K562 (cell line): ENCODE data around the gene ITPR2. TPM values are rescaled to one million over a fixed set of nuclear protein-coding genes. Genes with fewer than 3 reads are reported as not detected.

Source experiments
- ATAC-seq: fragments of 200-7000 bp; cut with Tn5 transposase; 3 replicates; pipeline ENCODE4 v1.9.1; 2020; ENCODE audit warnings: moderate library complexity
- BruUV-seq: library from RNA; stranded (reverse); fragments of 400-500 nt; replicated peaks from 2 replicates; lab custom pipeline; 2021; lab: Mats Ljungman, UMichigan
- CTCF ChIA-PET: fragments of 300-600 bp; formaldehyde crosslinking; extraction: SDS; loops from one replicate; lab custom pipeline; 2021; ENCODE audit warnings: low intra/inter-chr PET ratio; lab: Yijun Ruan, JAX
- POLR2A ChIA-PET: fragments of 300-600, 350-650 bp; sonication (Branson Sonifier 250); formaldehyde crosslinking; extraction: SDS; loops from one replicate; lab custom pipeline; 2021; ENCODE audit warnings: antibody characterized with exemption, inconsistent platforms; lab: Yijun Ruan, JAX
- DNase-seq, 4 experiments: peaks; one replicate each; pipeline versions ENCODE4 v3.0.0 to v3.0.0-alpha.2; 2011 to 2018; ENCODE audit warnings: low spot score in 3 of 4, mixed read lengths in 3 of 4; ENCODE audit errors: extremely low read depth in 1 of 4
- FAIRE-seq: peaks from 2 replicates; lab custom pipeline; 2011; peaks lifted over from hg19 to GRCh38; lab: Jason Lieb, UNC
- H2AFZ ChIP-seq: 2 replicates; pipeline ENCODE4 v1.6.0; 2011; ENCODE audit warnings: low read depth, low read length, control low read depth, inconsistent platforms
- H3K27ac ChIP-seq: fragments of 200-600 bp; 3 replicates; pipeline ENCODE4 v1.8.0; 2011; ENCODE audit warnings: low read depth, mild to moderate bottlenecking, control low read depth, inconsistent platforms, low read length, moderate library complexity, mixed read lengths; ENCODE audit errors: extremely low read depth
- H3K27me3 ChIP-seq, 2 experiments: fragments of 300-600 bp in 1 of 2; 2 replicates in 1 of 2; 3 replicates in 1 of 2; pipeline versions ENCODE4 v1.6.0 to v1.8.0; 2011; ENCODE audit warnings: inconsistent platforms in 2 of 2, low read length in 2 of 2, mild to moderate bottlenecking in 1 of 2, mixed read lengths in 1 of 2, moderate library complexity in 1 of 2; ENCODE audit not compliant: control insufficient read depth in 2 of 2, insufficient read depth in 2 of 2
- H3K36me3 ChIP-seq: fragments of 300-600 bp; 3 replicates; pipeline ENCODE4 v1.8.0; 2011; ENCODE audit warnings: mild to moderate bottlenecking, low read length, inconsistent platforms; ENCODE audit not compliant: control insufficient read depth, insufficient read depth
- H3K4me1 ChIP-seq, 2 experiments: fragments of 200-600 bp in 1 of 2; replicated peaks in 1 of 2; 2 replicates in 1 of 2; 3 replicates in 1 of 2; pipeline versions ENCODE4 v1.5.1 to v1.8.0; 2011; ENCODE audit warnings: inconsistent platforms in 2 of 2, low read length in 2 of 2, mild to moderate bottlenecking in 1 of 2, mixed read lengths in 1 of 2, moderate library complexity in 1 of 2; ENCODE audit not compliant: control insufficient read depth in 2 of 2, insufficient read depth in 2 of 2
- H3K4me2 ChIP-seq: 2 replicates; pipeline ENCODE4 v1.6.1; 2011; ENCODE audit warnings: low read length, control low read depth, inconsistent platforms, mixed read lengths; ENCODE audit not compliant: insufficient read depth
- H3K4me3 ChIP-seq: fragments of 200-600 bp; sonication (generic), shearing (Covaris generic); 2 replicates; pipeline ENCODE4 v1.5.1; 2016; ENCODE audit warnings: control low read depth, inconsistent platforms
- H3K79me2 ChIP-seq: fragments of 200-600 bp; 3 replicates; pipeline ENCODE4 v1.8.0; 2011; ENCODE audit warnings: low read length, inconsistent platforms; ENCODE audit not compliant: control insufficient read depth, insufficient read depth
- H3K9ac ChIP-seq, 2 experiments: 2 replicates each; pipeline versions ENCODE4 v1.6.0 to v1.6.1; 2011; ENCODE audit warnings: low read depth in 2 of 2, low read length in 2 of 2, control low read depth in 1 of 2, inconsistent platforms in 1 of 2, mild to moderate bottlenecking in 1 of 2, mixed read lengths in 1 of 2; ENCODE audit not compliant: insufficient read depth in 1 of 2
- H3K9me1 ChIP-seq: one replicate; pipeline ENCODE4 v1.6.0; 2011; ENCODE audit warnings: inconsistent platforms, mild to moderate bottlenecking, low read length, moderate library complexity; ENCODE audit not compliant: control insufficient read depth, insufficient read depth
- H3K9me3 ChIP-seq: replicated peaks from 2 replicates; pipeline ENCODE4 v1.5.1; 2011; ENCODE audit warnings: low read depth, low read length, inconsistent platforms; ENCODE audit not compliant: control insufficient read depth, insufficient read depth
- H4K20me1 ChIP-seq: replicated peaks from 2 replicates; pipeline ENCODE4 v1.6.1; 2011; ENCODE audit warnings: low read length, inconsistent platforms, mixed read lengths; ENCODE audit not compliant: control insufficient read depth, insufficient read depth
- ARHGAP35 ChIP-seq: fragments of 450-650 bp; IDR thresholded peaks from 2 replicates; pipeline ENCODE4 v1.6.1; 2018; ENCODE audit not compliant: partially characterized antibody
- GABPA ChIP-seq: fragments of 200-800 bp; sonication (Bioruptor generic); conservative IDR thresholded peaks from 2 replicates; pipeline ENCODE4 v1.6.1; 2016; ENCODE audit warnings: low read depth, missing genetic modification characterization, missing compliant biosample characterization
- GTF2A2 ChIP-seq: IDR thresholded peaks from 2 replicates; pipeline ENCODE4 v1.6.1; 2016; ENCODE audit warnings: mild to moderate bottlenecking, missing genetic modification characterization, missing compliant biosample characterization
- GTF2F1 ChIP-seq: IDR thresholded peaks from 2 replicates; pipeline ENCODE4 v1.6.1; 2011; ENCODE audit warnings: low read depth, low read length, improper control_type of control experiment
- HDAC6 ChIP-seq: IDR thresholded peaks from 2 replicates; pipeline ENCODE4 v1.6.1; 2012; ENCODE audit warnings: low read depth, mild to moderate bottlenecking, control low read depth, inconsistent platforms, low read length, moderate library complexity
- MEIS2 ChIP-seq: fragments of 450-650 bp; IDR thresholded peaks from 2 replicates; pipeline ENCODE4 v1.6.1; 2014; ENCODE audit warnings: mild to moderate bottlenecking; ENCODE audit not compliant: partially characterized antibody
- PRPF4 ChIP-seq: fragments of 200-400 bp; formaldehyde crosslinking; IDR thresholded peaks from one replicate; pipeline ENCODE4 v1.6.1; 2017; ENCODE audit warnings: low read length, low read depth, mild to moderate bottlenecking; ENCODE audit not compliant: insufficient read depth, poor library complexity, severe bottlenecking
- RAD51 ChIP-seq: fragments of 450-650 bp; IDR thresholded peaks from 2 replicates; pipeline ENCODE4 v1.7.1; 2016; ENCODE audit warnings: low read depth, mild to moderate bottlenecking, borderline replicate concordance
- TFAM ChIP-seq: fragments of 250-450 bp; sonication (Bioruptor Pico); conservative IDR thresholded peaks from 2 replicates; pipeline ENCODE4 v1.5.0; 2021; ENCODE audit warnings: mild to moderate bottlenecking, moderate library complexity
- TRIM24 ChIP-seq, 2 experiments: fragments of 450-650 bp; IDR thresholded peaks; 2 replicates each; pipeline ENCODE4 v1.6.1; 2016
- TRIM28 ChIP-seq: fragments of 450-650 bp; IDR thresholded peaks from 2 replicates; pipeline ENCODE4 v1.6.1; 2017
- TSC22D4 ChIP-seq: fragments of 450-650 bp; IDR thresholded peaks from 2 replicates; pipeline ENCODE4 v1.6.1; 2016; ENCODE audit warnings: missing genetic modification characterization, missing biosample characterization, control low read depth
- ZBED1 ChIP-seq: IDR thresholded peaks from 2 replicates; pipeline ENCODE4 v1.6.1; 2014
- ZKSCAN8 ChIP-seq: fragments of 200-800 bp; sonication (Bioruptor generic); IDR thresholded peaks from 2 replicates; pipeline ENCODE4 v1.6.1; 2016; ENCODE audit warnings: missing genetic modification characterization, missing compliant biosample characterization
- WGBS: fragments of 100-300 bp; shearing (Covaris generic); methylation state at CpG from one replicate; pipeline ENCODE4 v1.1.6; 2016; ENCODE audit warnings: low coverage, mixed read lengths; ENCODE audit not compliant: insufficient coverage; ENCODE audit errors: missing lambda C conversion rate; 5-methylcytosine and 5-hydroxymethylcytosine counted together
- in situ Hi-C: fragments of 300-500 bp; cut with MboI; formaldehyde crosslinking; loops from 4 replicates; pipeline ENCODE4 v1.15.0; 2018; ENCODE audit warnings: inconsistent platforms, mixed read lengths
- intact Hi-C: fragments of 100-400 bp; cut with micrococcal nuclease; formaldehyde crosslinking; loops from 2 replicates; pipeline ENCODE4 v1.14.2; 2022
- polyA plus RNA-seq, 8 experiments: library from polyadenylated mRNA; depleted of rRNA in 4 of 8; stranded (reverse) in 5 of 8; unstranded in 3 of 8; fragments of >200 nt; fragmentation: Nextera tagmentation in 2 of 8; fragmentation: Illumina TruSeq in 1 of 8; extraction: Ambion mirVana in 2 of 8; extraction: Trizol in 1 of 8; gene quantifications; 2 replicates each; pipeline versions ENCODE4 v1.2.1 to v1.2.3, GENCODE V29; 2011 to 2014; ENCODE audit warnings: inconsistent platforms in 1 of 8, missing spikeins in 1 of 8
- total RNA-seq, 7 experiments: library from RNA; depleted of rRNA in 6 of 7; stranded (reverse); fragments of >200 nt in 6 of 7; fragmentation: Illumina TruSeq in 2 of 7; extraction: Trizol in 2 of 7; gene quantifications; 2 replicates each; pipeline versions ENCODE4 v1.2.1 to v1.2.3, GENCODE V29; 2011 to 2021; ENCODE audit warnings: low replicate concordance in 1 of 7
- TF ChIP-seq, protein P1 (sequence below): sonication (generic); formaldehyde crosslinking; IDR thresholded peaks from 2 replicates; pipeline ENCODE4 v1.8.0; 2023; ENCODE audit warnings: mild to moderate bottlenecking, missing genetic modification reagents

The ITPR2 gene
- total and polyA plus RNA-seq, 9 of the 15 experiments (the other 6 are each of a cell fraction or from before 2014, with no cell fraction given): 0.21 to 3.3 (median 0.95) TPM

DNA sequence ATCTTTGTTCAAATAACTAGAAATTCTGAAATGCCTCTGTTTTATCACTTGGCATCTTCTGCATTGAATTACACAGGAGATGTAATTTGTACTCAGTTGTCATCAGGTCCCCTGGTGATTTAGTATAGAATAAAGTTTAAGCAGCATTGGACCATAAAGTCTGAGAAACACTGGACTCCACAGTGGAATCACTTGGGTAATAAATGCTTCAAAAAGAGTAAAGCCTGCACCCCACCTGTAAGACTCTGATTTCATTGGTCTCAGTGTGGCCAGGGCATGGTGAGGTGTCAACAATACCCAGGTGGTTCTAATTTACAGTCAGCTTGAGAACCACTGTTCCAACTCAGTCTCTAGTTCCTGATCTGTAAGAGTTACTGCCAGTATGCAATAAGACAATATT, 148.9 kb downstream of the ITPR2 start (continued):
- TF ChIP-seq PRPF4: no peak
- TF ChIP-seq ZKSCAN8 (CRISPR knock-in tag): no peak
- no peak for TF ChIP-seq ZBED1
- TF ChIP-seq ARHGAP35: no peak
- TF ChIP-seq, protein P1, sequence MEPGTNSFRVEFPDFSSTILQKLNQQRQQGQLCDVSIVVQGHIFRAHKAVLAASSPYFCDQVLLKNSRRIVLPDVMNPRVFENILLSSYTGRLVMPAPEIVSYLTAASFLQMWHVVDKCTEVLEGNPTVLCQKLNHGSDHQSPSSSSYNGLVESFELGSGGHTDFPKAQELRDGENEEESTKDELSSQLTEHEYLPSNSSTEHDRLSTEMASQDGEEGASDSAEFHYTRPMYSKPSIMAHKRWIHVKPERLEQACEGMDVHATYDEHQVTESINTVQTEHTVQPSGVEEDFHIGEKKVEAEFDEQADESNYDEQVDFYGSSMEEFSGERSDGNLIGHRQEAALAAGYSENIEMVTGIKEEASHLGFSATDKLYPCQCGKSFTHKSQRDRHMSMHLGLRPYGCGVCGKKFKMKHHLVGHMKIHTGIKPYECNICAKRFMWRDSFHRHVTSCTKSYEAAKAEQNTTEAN (CRISPR knock-in tag): no peak
- no peak for TF ChIP-seq RAD51
- no peak for TF ChIP-seq TSC22D4 (tag)
- TF ChIP-seq MEIS2: no peak

DNA sequence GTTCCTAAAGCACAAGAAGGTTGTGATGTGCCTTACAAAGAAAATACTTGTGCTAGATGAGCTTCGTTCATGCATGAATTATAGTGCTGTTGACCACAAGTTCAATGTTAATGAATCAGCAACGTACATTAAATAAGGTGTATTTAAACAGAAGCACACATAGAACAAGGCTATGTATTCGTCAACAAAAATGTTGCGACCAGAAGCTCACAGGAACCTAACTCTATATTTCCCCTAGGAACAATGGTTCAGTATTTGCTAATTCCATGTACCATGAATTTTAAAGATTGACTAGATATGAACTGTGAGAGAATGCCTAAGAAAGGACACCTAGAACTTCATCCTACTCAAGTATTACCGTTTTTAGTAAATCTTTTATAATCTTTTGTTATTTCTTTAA, 149.6 kb downstream of the ITPR2 start:
- FAIRE-seq (no peak), ATAC-seq (no peak), DNase-seq (no peak)
- no peak overlapping the region for H3K4me3 ChIP-seq
- H3K9ac ChIP-seq: no peak overlapping the region
- in situ Hi-C loops: no loop called here
- no peak overlapping the region for H3K27ac ChIP-seq
- H2AFZ ChIP-seq: no peak overlapping the region
- no peaks in the 10 kb centered on the region for H3K79me2 ChIP-seq
- no peaks in the 10 kb centered on the region; the same call in 1 of the 2 replicates for H3K9me3 ChIP-seq
- ChIA-PET POLR2A (interaction anchor here (0.8 to 1.6 kb wide), 2 partner anchors 8 to 14 kb away, joined by 3 read pairs; no protein-coding TSS in a partner anchor), CTCF (no interaction called here)
- H3K27me3 ChIP-seq: no peaks in the 10 kb centered on the region; a peak in 1 of 5 replicates
- 25% methylated on average over 5 of the region's 5 CpGs for WGBS
- TF ChIP-seq GTF2F1: no peak
- peak; percentile 59; the same call in 1 of the 2 replicates for TF ChIP-seq TRIM28
- no peak for TF ChIP-seq GTF2A2 (tag)
- TF ChIP-seq TRIM24 (IDR thresholded peaks at IDR 0.05): peak in 1 of 2 experiments; percentile 24; a peak in 1 of 4 replicates
- TF ChIP-seq GABPA: no peak
- TF ChIP-seq TFAM (CRISPR knock-in tag): no peak
- no peak for TF ChIP-seq HDAC6
- TF ChIP-seq, all 486 proteins: peak for 2
- Histone ChIP-seq H4K20me1 (no peaks in the 10 kb centered on the region), H3K9me1 (no peaks in the 10 kb centered on the region), H3K36me3 (no peaks in the 10 kb centered on the region), H3K4me1 (peaks cover 1 to 6% of the 10 kb centered on the region in 2 experiments; a peak in 3 of 5 replicates), H3K4me2 (no peak overlapping the region)
- intact Hi-C loops: no loop called here
- BruUV-seq: no TSS peak
